Measurements from ENCODE around the gene CTBS.

- TF ChIP-seq CTCF (IDR thresholded peaks at IDR 0.05) (peak; percentile 70 to 99 (median 88)), POLR2A (IDR thresholded peaks at IDR 0.05) (no peak), POLR2AphosphoS5 (IDR thresholded peaks at IDR 0.05) (peak; percentile 42)
These were observed 46.6 kb upstream of the CTBS start for GRCh38 chr1:84620720-84621313.

Measured in gastroesophageal sphincter (tissue), 3 donors.